Measurements from ENCODE around the gene GSTO1.
A peak's percentile ranks its signal among the peaks of the same experiment; 100 is the strongest.
"Not testable (repeated sequence)": the region's sequence is repeated elsewhere in the genome, so short reads cannot be mapped to it uniquely, and the experiment has no call there.

The GSTO1 gene

GRCh38 chr10:104254493-104255310, at the start of gene GSTO1:
Gene GSTO1 (plus strand): TSS chr10:104254892. CDS start chr10:104254929, 37 bp downstream.
- peak in 1 of 2 experiments; percentile 22 for DNase-seq

- DNase-seq, result no peak
These were observed 46.0 kb upstream of the GSTO1 start for GRCh38 chr10:104208730-104209129.

GRCh38 chr10:104209575-104210198, 45.0 kb upstream of the GSTO1 start:
- peak; percentile 30 to 36 for DNase-seq

- no peak for DNase-seq
These were observed 38.1 kb upstream of the GSTO1 start for GRCh38 chr10:104216631-104217030.

GRCh38 chr10:104218751-104219150, 35.9 kb upstream of the GSTO1 start:
- no peak for DNase-seq

- no peak for DNase-seq
These were observed 34.2 kb upstream of the GSTO1 start for GRCh38 chr10:104220522-104220921.

GRCh38 chr10:104223304-104223703, 31.4 kb upstream of the GSTO1 start:
- DNase-seq, result no peak

- no peak for DNase-seq
These were observed 24.2 kb upstream of the GSTO1 start for GRCh38 chr10:104230490-104230889.

- DNase-seq, result peak; percentile 99
These were observed 22.7 kb upstream of the GSTO1 start, which contains the start of gene CFAP43 for GRCh38 chr10:104231784-104232612. Gene CFAP43 (minus strand): TSS chr10:104232364. CDS start chr10:104232246, 118 bp downstream.

GRCh38 chr10:104232613-104233102, 22.0 kb upstream of the GSTO1 start:
- DNase-seq, result no peak

- no peak for DNase-seq
These were observed 20.9 kb upstream of the GSTO1 start for GRCh38 chr10:104233817-104234216.

GRCh38 chr10:104234934-104235333, 19.8 kb upstream of the GSTO1 start:
- no peak for DNase-seq

- DNase-seq, result no peak
These were observed 18.9 kb upstream of the GSTO1 start for GRCh38 chr10:104235801-104236200.

- DNase-seq, result no peak
These were observed 14.6 kb upstream of the GSTO1 start for GRCh38 chr10:104240078-104240477.

GRCh38 chr10:104242545-104242944, 12.1 kb upstream of the GSTO1 start:
- DNase-seq, result no peak

GRCh38 chr10:104243009-104243408, 11.7 kb upstream of the GSTO1 start:
- not testable (repeated sequence) for DNase-seq

GRCh38 chr10:104243512-104243911, 11.2 kb upstream of the GSTO1 start:
- DNase-seq, result no peak

- no peak for DNase-seq
These were observed 9.5 kb upstream of the GSTO1 start for GRCh38 chr10:104245066-104245632.

GRCh38 chr10:104246976-104247375, 7.7 kb upstream of the GSTO1 start:
- DNase-seq, result no peak

GRCh38 chr10:104247513-104248146, 7.1 kb upstream of the GSTO1 start:
- no peak for DNase-seq

- not testable (repeated sequence) for DNase-seq
These were observed 5.8 kb upstream of the GSTO1 start for GRCh38 chr10:104248931-104249330.

GRCh38 chr10:104250371-104250770, 4.3 kb upstream of the GSTO1 start:
- DNase-seq, result no peak

All from activated CD4-positive, alpha-beta T cell treated with anti-CD3 and anti-CD28 coated beads, Interleukin-2, amount 50 U/mL, for 4 hours (primary cell).